GM23338 (cell line): ENCODE results near the gene ARHGAP19. TPM values are rescaled to one million over a fixed set of nuclear protein-coding genes. Genes with fewer than 3 reads are reported as not detected.

ENCODE experiments used
- ATAC-seq: fragments of 200-7000 bp; cut with Tn5 transposase; 3 replicates; pipeline ENCODE4 v1.9.1; 2020
- DNase-seq: peaks from one replicate; pipeline ENCODE4 v3.0.0-alpha.2; 2015; ENCODE audit warnings: low spot score
- H2AFZ ChIP-seq: fragments of 200-600 bp; sonication (generic); 2 replicates; pipeline ENCODE4 v1.8.0; 2016; ENCODE audit warnings: antibody characterized with exemption, mild to moderate bottlenecking, moderate library complexity
- H3F3A ChIP-seq: fragments of 200-600 bp; sonication (generic); replicated peaks from 2 replicates; pipeline ENCODE4 v1.8.0; 2017; ENCODE audit warnings: antibody characterized with exemption, mixed run types, low read depth
- H3K27ac ChIP-seq: fragments of 200-600 bp; sonication (generic); 2 replicates; pipeline ENCODE4 v1.6.1; 2016; ENCODE audit warnings: low read depth
- H3K27me3 ChIP-seq: fragments of 200-600 bp; sonication (generic); 2 replicates; pipeline ENCODE4 v1.8.0; 2016; ENCODE audit warnings: mild to moderate bottlenecking, mixed run types, moderate library complexity; ENCODE audit not compliant: insufficient read depth
- H3K36me3 ChIP-seq: fragments of 200-600 bp; sonication (generic); 2 replicates; pipeline ENCODE4 v1.8.0; 2016; ENCODE audit warnings: mild to moderate bottlenecking; ENCODE audit not compliant: insufficient read depth
- H3K4me1 ChIP-seq: fragments of 200-600 bp; sonication (generic); 2 replicates; pipeline ENCODE4 v1.8.0; 2016; ENCODE audit warnings: mild to moderate bottlenecking, moderate library complexity; ENCODE audit not compliant: insufficient read depth
- H3K4me2 ChIP-seq: fragments of 200-600 bp; sonication (generic); 2 replicates; pipeline ENCODE4 v1.7.1; 2017; ENCODE audit warnings: mixed run types
- H3K4me3 ChIP-seq: fragments of 200-600 bp; sonication (generic); 2 replicates; pipeline ENCODE4 v1.6.1; 2016; ENCODE audit warnings: mixed run types
- H3K79me2 ChIP-seq: fragments of 200-600 bp; sonication (generic); replicated peaks from 2 replicates; pipeline ENCODE4 v1.8.0; 2017; ENCODE audit warnings: mild to moderate bottlenecking; ENCODE audit not compliant: insufficient read depth
- H3K9me2 ChIP-seq: fragments of 200-600 bp; sonication (generic); 2 replicates; pipeline ENCODE4 v1.8.0; 2017; ENCODE audit not compliant: insufficient read depth
- H4K20me1 ChIP-seq: fragments of 200-600 bp; sonication (generic); replicated peaks from 2 replicates; pipeline ENCODE4 v1.8.0; 2017; ENCODE audit warnings: mild to moderate bottlenecking; ENCODE audit not compliant: insufficient read depth
- H3K27ac Mint-ChIP-seq: 2 replicates; pipeline ENCODE4 v1.8.0; 2020; ENCODE audit warnings: inconsistent platforms, mild to moderate bottlenecking, moderate library complexity, mixed read lengths
- H3K27me3 Mint-ChIP-seq: 3 replicates; pipeline ENCODE4 v1.8.0; 2022; ENCODE audit warnings: low read depth, mild to moderate bottlenecking, moderate library complexity, mixed read lengths, inconsistent platforms; ENCODE audit not compliant: insufficient read depth, poor library complexity
- H3K36me3 Mint-ChIP-seq: 3 replicates; pipeline ENCODE4 v1.8.0; 2021; ENCODE audit warnings: low read depth, mild to moderate bottlenecking, inconsistent platforms, moderate library complexity, mixed read lengths
- H3K4me1 Mint-ChIP-seq: 3 replicates; pipeline ENCODE4 v1.8.0; 2020; ENCODE audit warnings: mild to moderate bottlenecking, inconsistent platforms, mixed read lengths
- H3K4me3 Mint-ChIP-seq: 3 replicates; pipeline ENCODE4 v1.8.0; 2021; ENCODE audit warnings: moderate library complexity, mild to moderate bottlenecking, inconsistent platforms, mixed read lengths
- H3K9me3 Mint-ChIP-seq: 3 replicates; pipeline ENCODE4 v1.8.0; 2020; ENCODE audit warnings: moderate library complexity, mild to moderate bottlenecking, inconsistent platforms, mixed read lengths
- CREB1 ChIP-seq: fragments of 250-450 bp; sonication (Bioruptor Pico); IDR thresholded peaks from 2 replicates; pipeline ENCODE4 v1.5.0; 2020; ENCODE audit warnings: low read depth, mild to moderate bottlenecking, moderate library complexity
- CTCF ChIP-seq, 2 experiments: fragments of 200-600 bp in 1 of 2; sonication (generic) in 1 of 2; conservative IDR thresholded peaks; 2 replicates each; pipeline versions ENCODE4 v1.5.1 to v1.6.1; 2016 to 2017; ENCODE audit warnings: antibody characterized with exemption in 2 of 2, low read depth in 2 of 2, mild to moderate bottlenecking in 2 of 2, moderate library complexity in 1 of 2
- EZH2 ChIP-seq: fragments of 200-600 bp; sonication (generic); IDR thresholded peaks from one replicate; pipeline ENCODE4 v1.8.0; 2017; ENCODE audit warnings: antibody characterized with exemption, mild to moderate bottlenecking, low read depth; ENCODE audit not compliant: unreplicated experiment
- EZH2phosphoT487 ChIP-seq: fragments of 200-600 bp; sonication (generic); IDR thresholded peaks from one replicate; pipeline ENCODE4 v1.8.1; 2018; ENCODE audit warnings: antibody characterized with exemption; ENCODE audit not compliant: unreplicated experiment
- REST ChIP-seq: IDR thresholded peaks from one replicate; pipeline ENCODE4 v1.6.1; 2018; ENCODE audit warnings: antibody characterized with exemption; ENCODE audit not compliant: unreplicated experiment
- ZNF331 ChIP-seq: fragments of 250-450 bp; sonication (Bioruptor Pico); IDR thresholded peaks from 2 replicates; pipeline ENCODE4 v1.5.0; 2020; ENCODE audit warnings: low read depth, mild to moderate bottlenecking, moderate library complexity
- ZNF462 ChIP-seq: fragments of 250-450 bp; sonication (Bioruptor Pico); IDR thresholded peaks from 2 replicates; pipeline ENCODE4 v1.5.0; 2020; ENCODE audit warnings: mild to moderate bottlenecking, moderate library complexity
- polyA plus RNA-seq: library from polyadenylated mRNA; unstranded; fragments of >200 nt; fragmentation: Nextera tagmentation; extraction: Ambion mirVana; gene quantifications from 2 replicates; pipeline ENCODE4 v1.2.1, GENCODE V29; 2016
- total RNA-seq: library from RNA; depleted of rRNA; stranded (reverse); fragments of >200 nt; shearing (Covaris generic); gene quantifications from 2 replicates; pipeline ENCODE4 v1.2.3, GENCODE V29; 2014

ARHGAP19 gene
- total and polyA plus RNA-seq, 2 experiments from 2014 or later, result 11.5 to 38.8 TPM

- TF ChIP-seq ZNF462 (CRISPR knock-in tag) (no peak), CREB1 (CRISPR knock-in tag) (no peak), EZH2 (no peak), EZH2phosphoT487 (no peak), CTCF (conservative IDR thresholded peaks at IDR 0.05; ENCODE audit: low read depth in 2 of 2) (no peak), ZNF331 (CRISPR knock-in tag) (no peak)
Measured at GRCh38 chr10:97211229-97211628, 81.2 kb downstream of the ARHGAP19 start (continued).

GRCh38 chr10:97210543-97210960, 81.9 kb downstream of the ARHGAP19 start:
- TF ChIP-seq CREB1 (CRISPR knock-in tag) (0 out of 2 replicates have a peak, but pooled peaks have one; percentile 29), CTCF (conservative IDR thresholded peaks at IDR 0.05; ENCODE audit: low read depth in 2 of 2) (peak; percentile 96 to 99), REST (no peak)
- Histone ChIP-seq H3K4me2 (no peak overlapping the region), H3K9me2 (no peaks in the 10 kb centered on the region), H3K27ac (no peak overlapping the region), H3K36me3 (no peaks in the 10 kb centered on the region), H3F3A (no peaks in the 10 kb centered on the region), H2AFZ (no peak overlapping the region), H3K4me3 (no peak overlapping the region), H3K4me1 (no peaks in the 10 kb centered on the region), H3K27me3 (no peaks in the 10 kb centered on the region), H3K79me2 (no peaks in the 10 kb centered on the region), H4K20me1 (no peaks in the 10 kb centered on the region)
- peaks cover 8% of the 10 kb centered on the region for H3K27me3 Mint-ChIP-seq
- H3K36me3 Mint-ChIP-seq, result no peaks in the 10 kb centered on the region
- no peak overlapping the region for H3K4me3 Mint-ChIP-seq
- peak; percentile 91 for ATAC-seq
- no peaks in the 10 kb centered on the region for H3K9me3 Mint-ChIP-seq
- H3K4me1 Mint-ChIP-seq, result 0 out of 3 replicates have a peak, but pooled peaks cover 3% of the 10 kb centered on the region
- DNase-seq, result peak; percentile 90
- H3K27ac Mint-ChIP-seq, result no peak overlapping the region
